Skeletal muscle tissue (tissue), 4 donors: ENCODE data around the gene KNCN. TPM values are rescaled to one million over a fixed set of nuclear protein-coding genes. Genes with fewer than 3 reads are reported as not detected.

ENCODE experiments used
- H3K27ac ChIP-seq: one replicate; pipeline ENCODE4 v1.7.0; 2013; ENCODE audit warnings: mild to moderate bottlenecking, low read depth, low read length, inconsistent platforms
- H3K27me3 ChIP-seq, 3 donors: one replicate each; pipeline ENCODE4 v1.7.0; 2013; ENCODE audit warnings: low read length in 3 of 3; ENCODE audit not compliant: control insufficient read depth in 3 of 3, insufficient read depth in 3 of 3
- H3K36me3 ChIP-seq, 3 donors: one replicate each; pipeline ENCODE4 v1.7.0; 2013; ENCODE audit warnings: low read length in 3 of 3; ENCODE audit not compliant: control insufficient read depth in 3 of 3, insufficient read depth in 3 of 3
- H3K4me1 ChIP-seq, 3 donors: one replicate each; pipeline ENCODE4 v1.7.0; 2013; ENCODE audit warnings: low read length in 3 of 3, mild to moderate bottlenecking in 3 of 3; ENCODE audit not compliant: control insufficient read depth in 3 of 3, insufficient read depth in 3 of 3
- H3K4me3 ChIP-seq, 3 donors: one replicate each; pipeline ENCODE4 v1.7.0; 2013; ENCODE audit warnings: low read length in 3 of 3
- H3K9ac ChIP-seq, 3 donors: one replicate each; pipeline ENCODE4 v1.7.0; 2013; ENCODE audit warnings: low read length in 3 of 3, mild to moderate bottlenecking in 3 of 3, moderate library complexity in 2 of 3, low read depth in 1 of 3
- H3K9me3 ChIP-seq, 3 donors: one replicate each; pipeline ENCODE4 v1.7.0; 2013; ENCODE audit warnings: low read length in 3 of 3; ENCODE audit not compliant: control insufficient read depth in 3 of 3
- total RNA-seq: library from RNA; depleted of rRNA; stranded (reverse); fragments of >200 nt; gene quantifications from one replicate; pipeline ENCODE4 v1.2.3, GENCODE V29; 2014
- donor health status: Osteomylitis.

The KNCN gene
- total RNA-seq, 1 donor from 2014 or later, result not detected

- no peak overlapping the region for H3K9ac ChIP-seq
- no peak overlapping the region for H3K27ac ChIP-seq
- no peak overlapping the region for H3K4me3 ChIP-seq
- peaks cover under 1 to 9% (median 7%) of the 10 kb centered on the region in 3 donors for H3K27me3 ChIP-seq
- peaks cover 0 to 2% (median 0%) of the 10 kb centered on the region in 3 donors for H3K4me1 ChIP-seq
- peaks cover 31 to 40% (median 35%) of the 10 kb centered on the region in 3 donors for H3K36me3 ChIP-seq
- H3K9me3 ChIP-seq, result no peaks in the 10 kb centered on the region
Measured at GRCh38 chr1:46556822-46557221, 5.4 kb upstream of the KNCN start.

- Histone ChIP-seq H3K4me1 (peaks cover 0 to 2% (median 0%) of the 10 kb centered on the region in 3 donors), H3K36me3 (peaks cover 23 to 32% (median 27%) of the 10 kb centered on the region in 3 donors), H3K9me3 (no peaks in the 10 kb centered on the region), H3K27me3 (peaks cover 5 to 16% (median 14%) of the 10 kb centered on the region in 3 donors), H3K4me3 (no peak overlapping the region), H3K27ac (no peak overlapping the region), H3K9ac (no peak overlapping the region)
Measured at GRCh38 chr1:46555826-46556619, 4.6 kb upstream of the KNCN start.

- no peaks in the 10 kb centered on the region for H3K9me3 ChIP-seq
- peaks cover 9 to 23% (median 19%) of the 10 kb centered on the region in 3 donors for H3K27me3 ChIP-seq
- H3K4me3 ChIP-seq, result no peak overlapping the region
- H3K27ac ChIP-seq, result no peak overlapping the region
- peaks cover 12 to 23% (median 15%) of the 10 kb centered on the region in 3 donors for H3K36me3 ChIP-seq
- H3K9ac ChIP-seq, result no peak overlapping the region
- peaks cover 0 to 2% (median 0%) of the 10 kb centered on the region in 3 donors for H3K4me1 ChIP-seq
Measured at GRCh38 chr1:46554597-46555381, 3.3 kb upstream of the KNCN start.

GRCh38 chr1:46554236-46554596 is 2.8 kb upstream of the KNCN start:
- Histone ChIP-seq H3K4me3 (no peak overlapping the region), H3K27me3 (peaks cover 12 to 29% (median 19%) of the 10 kb centered on the region in 3 donors), H3K9ac (no peak overlapping the region), H3K27ac (no peak overlapping the region), H3K9me3 (no peaks in the 10 kb centered on the region), H3K36me3 (peaks cover 12 to 17% (median 12%) of the 10 kb centered on the region in 3 donors), H3K4me1 (peaks cover 0 to 2% (median 0%) of the 10 kb centered on the region in 3 donors)

- H3K27me3 ChIP-seq, result peaks cover 12 to 31% (median 19%) of the 10 kb centered on the region in 3 donors
- peaks cover 8 to 11% (median 10%) of the 10 kb centered on the region in 3 donors for H3K36me3 ChIP-seq
- H3K27ac ChIP-seq, result no peak overlapping the region
- no peak overlapping the region for H3K4me3 ChIP-seq
- peaks cover 0 to 2% (median 0%) of the 10 kb centered on the region in 3 donors for H3K4me1 ChIP-seq
- H3K9me3 ChIP-seq, result no peaks in the 10 kb centered on the region
- H3K9ac ChIP-seq, result no peak overlapping the region
Measured at GRCh38 chr1:46553506-46553905, 2.1 kb upstream of the KNCN start.

GRCh38 chr1:46552357-46553237 is 1.1 kb upstream of the KNCN start:
- Histone ChIP-seq H3K4me3 (no peak overlapping the region), H3K27ac (no peak overlapping the region), H3K9ac (no peak overlapping the region), H3K9me3 (no peaks in the 10 kb centered on the region), H3K4me1 (no peaks in the 10 kb centered on the region), H3K27me3 (peaks cover 12 to 31% (median 19%) of the 10 kb centered on the region in 3 donors), H3K36me3 (peaks cover 2 to 3% (median 3%) of the 10 kb centered on the region in 3 donors)

DNA sequence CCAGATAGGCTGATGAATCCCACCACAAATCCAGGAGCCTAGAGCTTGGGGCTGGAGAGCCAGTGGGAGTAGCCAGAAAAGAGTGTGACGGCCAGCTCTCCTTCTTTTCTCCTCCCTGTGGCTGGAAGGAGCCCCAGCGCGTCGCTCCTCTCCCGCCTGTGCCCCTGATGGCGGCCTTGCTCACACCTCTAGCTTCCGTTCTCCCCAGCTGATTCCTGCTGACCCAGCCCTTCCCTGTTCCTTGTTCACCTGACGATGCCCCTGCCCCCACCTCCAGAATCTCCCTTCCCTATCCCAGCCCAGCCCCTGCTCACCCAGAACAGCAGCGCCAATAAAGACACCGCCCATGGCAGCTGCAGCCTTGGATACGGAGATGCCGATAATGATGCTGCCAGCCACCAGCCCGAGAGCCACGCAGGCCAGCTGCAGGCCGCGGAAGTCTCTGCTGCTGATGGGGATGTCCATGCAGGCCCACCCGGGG is 656 bp downstream of the KNCN start:
- Histone ChIP-seq H3K9me3 (no peaks in the 10 kb centered on the region), H3K9ac (no peak overlapping the region), H3K36me3 (no peaks in the 10 kb centered on the region), H3K4me1 (no peaks in the 10 kb centered on the region), H3K27ac (no peak overlapping the region), H3K27me3 (peaks cover 12 to 38% (median 22%) of the 10 kb centered on the region in 3 donors), H3K4me3 (no peak overlapping the region)

DNA sequence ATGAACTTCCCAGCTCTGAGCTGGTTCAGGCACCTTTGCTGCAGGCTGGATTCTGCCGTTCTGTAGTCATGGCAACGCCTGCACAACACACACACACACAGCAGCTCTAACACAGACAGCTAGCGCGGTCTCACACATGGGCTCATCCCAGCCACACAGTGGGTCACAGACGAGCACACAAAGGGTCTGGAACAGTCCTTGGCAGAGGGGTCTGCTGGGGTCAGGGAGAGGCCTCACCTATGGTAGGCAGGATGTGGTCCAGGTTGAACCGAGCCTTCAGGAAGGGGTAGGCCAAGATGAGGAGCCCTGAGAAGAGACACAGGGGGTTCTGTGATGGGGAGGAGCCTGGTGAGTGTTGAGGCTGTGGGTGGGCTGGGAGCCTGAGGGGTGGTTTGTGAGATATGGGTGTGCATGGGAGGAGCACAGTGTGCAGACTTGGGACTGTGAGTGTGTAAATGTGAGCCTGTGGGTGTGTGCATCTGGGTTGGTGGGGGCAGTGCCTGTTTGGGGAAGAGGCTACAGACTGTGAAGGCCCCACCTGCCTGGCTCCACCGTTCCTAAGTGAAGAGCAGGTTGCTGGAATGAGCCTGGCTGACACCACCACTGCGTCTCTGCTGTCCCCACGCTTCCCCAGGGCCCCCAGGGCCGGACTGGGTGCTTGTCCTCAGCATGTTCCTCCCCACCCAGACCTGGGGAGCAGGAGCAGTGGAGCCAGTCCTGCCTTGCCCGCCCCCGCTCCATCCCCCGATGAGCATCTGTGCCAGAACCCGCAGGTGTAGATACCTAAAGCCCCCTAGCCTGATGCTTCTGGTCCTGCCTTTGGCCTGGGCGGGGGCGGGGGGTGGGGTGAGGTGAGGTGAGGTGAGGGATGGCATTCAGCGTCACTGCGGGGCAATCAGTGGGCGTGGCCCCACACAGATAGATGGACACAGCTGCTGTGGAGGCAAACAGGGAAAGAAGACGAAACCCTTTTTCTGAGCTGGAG is 1.5 kb downstream of the KNCN start:
- H3K27ac ChIP-seq, result no peak overlapping the region
- H3K4me1 ChIP-seq, result no peaks in the 10 kb centered on the region
- no peak overlapping the region for H3K4me3 ChIP-seq
- H3K9me3 ChIP-seq, result no peaks in the 10 kb centered on the region
- H3K27me3 ChIP-seq, result peaks cover 15 to 45% (median 29%) of the 10 kb centered on the region in 3 donors
- H3K9ac ChIP-seq, result no peak overlapping the region
- H3K36me3 ChIP-seq, result no peaks in the 10 kb centered on the region
